Body of pancreas (tissue), 4 donors: Measurements from ENCODE around the gene SNAP25. TPM values are rescaled to one million over a fixed set of nuclear protein-coding genes. Genes with fewer than 3 reads are reported as not detected.

Source experiments
- ATAC-seq: fragments of 150-250 bp; one replicate; pipeline ENCODE4 v1.9.1; 2016
- DNase-seq, 4 donors: peaks; one replicate each; pipeline ENCODE4 v3.0.0-alpha.2; 2019
- H3K27ac ChIP-seq, 4 donors: fragments of 200-600 bp; sonication (generic); 1 replicate in 3 of 4; 2 replicates in 1 of 4; pipeline versions ENCODE4 v1.5.1 to v1.6.1; 2016 to 2019; ENCODE audit warnings: mild to moderate bottlenecking in 1 of 4, mixed read lengths in 1 of 4, moderate library complexity in 1 of 4
- H3K27me3 ChIP-seq, 2 donors: fragments of 200-600 bp; sonication (generic); one replicate each; pipeline ENCODE4 v1.6.0; 2016; ENCODE audit warnings: mild to moderate bottlenecking in 1 of 2
- H3K36me3 ChIP-seq, 2 donors: fragments of 200-600 bp; sonication (generic); replicated peaks in 1 of 2; 2 replicates each; pipeline ENCODE4 v1.5.1; 2016; ENCODE audit warnings: low read depth in 2 of 2; ENCODE audit not compliant: insufficient read depth in 1 of 2
- H3K4me1 ChIP-seq: fragments of 200-600 bp; sonication (generic); one replicate; pipeline ENCODE4 v1.6.0; 2016
- H3K4me3 ChIP-seq, 2 donors: fragments of 200-600 bp; sonication (generic); 1 replicate in 1 of 2; 2 replicates in 1 of 2; pipeline ENCODE4 v1.5.1; 2016 to 2019
- H3K9me3 ChIP-seq, 3 donors: fragments of 200-600 bp; sonication (generic); 1 replicate in 2 of 3; 2 replicates in 1 of 3; pipeline ENCODE4 v1.5.1; 2016
- POLR2A ChIP-seq, 3 donors: fragments of 450-650 bp; IDR thresholded peaks; one replicate each; pipeline ENCODE4 v1.6.1; 2016; ENCODE audit warnings: antibody characterized with exemption in 3 of 3, mild to moderate bottlenecking in 2 of 3
- WGBS, 2 donors: methylation state at CpG; one replicate each; pipeline ENCODE4 v1.1.5; 2017; 5-methylcytosine and 5-hydroxymethylcytosine counted together
- intact Hi-C: fragments of 100-400 bp; cut with DNase I; formaldehyde crosslinking; loops from one replicate; pipeline ENCODE4 v1.15.1; 2023
- total RNA-seq, 2 donors: library from RNA; depleted of rRNA; stranded (reverse); fragments of >200 nt; gene quantifications; one replicate each; pipeline ENCODE4 v1.1.0, GENCODE V29; 2016
- TF ChIP-seq, protein P1 (sequence below), 7 experiments: fragments of 450-650 bp in 4 of 7; fragments of 200-600 bp in 3 of 7; sonication (generic) in 3 of 7; IDR thresholded peaks; one replicate each; pipeline ENCODE4 v1.5.1; 2016 to 2019; ENCODE audit warnings: antibody characterized with exemption in 7 of 7

Gene SNAP25
- total RNA-seq, 2 donors from 2014 or later, result 3.4 to 10.9 TPM

- Histone ChIP-seq H3K27ac (no peak overlapping the region), H3K27me3 (no peaks in the 10 kb centered on the region), H3K4me1 (no peaks in the 10 kb centered on the region), H3K4me3 (no peak overlapping the region), H3K9me3 (no peaks in the 10 kb centered on the region), H3K36me3 (no peaks in the 10 kb centered on the region)
- DNase-seq (no peak), ATAC-seq (no peak)
- TF ChIP-seq, protein P1, sequence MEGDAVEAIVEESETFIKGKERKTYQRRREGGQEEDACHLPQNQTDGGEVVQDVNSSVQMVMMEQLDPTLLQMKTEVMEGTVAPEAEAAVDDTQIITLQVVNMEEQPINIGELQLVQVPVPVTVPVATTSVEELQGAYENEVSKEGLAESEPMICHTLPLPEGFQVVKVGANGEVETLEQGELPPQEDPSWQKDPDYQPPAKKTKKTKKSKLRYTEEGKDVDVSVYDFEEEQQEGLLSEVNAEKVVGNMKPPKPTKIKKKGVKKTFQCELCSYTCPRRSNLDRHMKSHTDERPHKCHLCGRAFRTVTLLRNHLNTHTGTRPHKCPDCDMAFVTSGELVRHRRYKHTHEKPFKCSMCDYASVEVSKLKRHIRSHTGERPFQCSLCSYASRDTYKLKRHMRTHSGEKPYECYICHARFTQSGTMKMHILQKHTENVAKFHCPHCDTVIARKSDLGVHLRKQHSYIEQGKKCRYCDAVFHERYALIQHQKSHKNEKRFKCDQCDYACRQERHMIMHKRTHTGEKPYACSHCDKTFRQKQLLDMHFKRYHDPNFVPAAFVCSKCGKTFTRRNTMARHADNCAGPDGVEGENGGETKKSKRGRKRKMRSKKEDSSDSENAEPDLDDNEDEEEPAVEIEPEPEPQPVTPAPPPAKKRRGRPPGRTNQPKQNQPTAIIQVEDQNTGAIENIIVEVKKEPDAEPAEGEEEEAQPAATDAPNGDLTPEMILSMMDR (IDR thresholded peaks at IDR 0.05), result no peak
- TF ChIP-seq POLR2A (IDR thresholded peaks at IDR 0.05), result no peak
- intact Hi-C loops, result no loop called here
- 28 to 38% methylated on average over 2 of the region's 2 CpGs for WGBS, 2 donors
Observed at GRCh38 chr20:10314198-10314597, 95.6 kb downstream of the SNAP25 start.

- no peak for TF ChIP-seq POLR2A (IDR thresholded peaks at IDR 0.05)
- TF ChIP-seq, protein P1 (IDR thresholded peaks at IDR 0.05), result no peak
- Histone ChIP-seq H3K27ac (no peak overlapping the region), H3K36me3 (no peaks in the 10 kb centered on the region), H3K27me3 (no peaks in the 10 kb centered on the region), H3K4me3 (no peak overlapping the region), H3K9me3 (no peaks in the 10 kb centered on the region), H3K4me1 (no peaks in the 10 kb centered on the region)
- DNase-seq (no peak), ATAC-seq (no peak)
- intact Hi-C loops, result no loop called here
- 44 to 57% methylated on average over 5 of the region's 5 CpGs for WGBS, 2 donors
Observed at GRCh38 chr20:10315138-10315537, 96.5 kb downstream of the SNAP25 start.

GRCh38 chr20:10316582-10316981, 98.0 kb downstream of the SNAP25 start:
- no peaks in the 10 kb centered on the region for H3K9me3 ChIP-seq
- ATAC-seq (no peak), DNase-seq (peak in 1 of 4 donors; percentile 14)
- no peaks in the 10 kb centered on the region for H3K4me1 ChIP-seq
- WGBS, 2 donors, result 45 to 60% methylated on average over 2 of the region's 2 CpGs
- intact Hi-C loops, result no loop called here
- H3K4me3 ChIP-seq, result no peak overlapping the region
- H3K36me3 ChIP-seq, result no peaks in the 10 kb centered on the region
- H3K27ac ChIP-seq, result no peak overlapping the region
- TF ChIP-seq POLR2A (IDR thresholded peaks at IDR 0.05), result no peak
- TF ChIP-seq, protein P1 (IDR thresholded peaks at IDR 0.05), result peak in 2 of 7 experiments; percentile 6 to 7
- H3K27me3 ChIP-seq, result no peaks in the 10 kb centered on the region

GRCh38 chr20:10318291-10319024, 99.8 kb downstream of the SNAP25 start:
- Histone ChIP-seq H3K27me3 (no peaks in the 10 kb centered on the region), H3K27ac (no peak overlapping the region), H3K36me3 (no peaks in the 10 kb centered on the region), H3K4me3 (no peak overlapping the region), H3K9me3 (no peaks in the 10 kb centered on the region), H3K4me1 (no peaks in the 10 kb centered on the region)
- ATAC-seq (no peak), DNase-seq (no peak)
- 60 to 70% methylated on average over 5 of the region's 5 CpGs for WGBS, 2 donors
- TF ChIP-seq POLR2A (IDR thresholded peaks at IDR 0.05), result no peak
- TF ChIP-seq, protein P1 (IDR thresholded peaks at IDR 0.05), result no peak
- intact Hi-C loops, result no loop called here

GRCh38 chr20:10319855-10320254, 101.2 kb downstream of the SNAP25 start:
- Histone ChIP-seq H3K27me3 (no peaks in the 10 kb centered on the region), H3K36me3 (no peaks in the 10 kb centered on the region), H3K4me1 (no peaks in the 10 kb centered on the region), H3K4me3 (no peak overlapping the region), H3K9me3 (no peaks in the 10 kb centered on the region), H3K27ac (no peak overlapping the region)
- no peak for ATAC-seq
- TF ChIP-seq, protein P1 (IDR thresholded peaks at IDR 0.05), result no peak
- TF ChIP-seq POLR2A (IDR thresholded peaks at IDR 0.05), result no peak
- no peak for DNase-seq
- WGBS, 2 donors, result 69 to 71% methylated on average over 4 of the region's 4 CpGs
- intact Hi-C loops, result no loop called here
